Measurements from ENCODE around the gene BST1. TPM values are rescaled to one million over a fixed set of nuclear protein-coding genes. Genes with fewer than 3 reads are reported as not detected.
A peak's percentile ranks its signal among the peaks of the same experiment; 100 is the strongest.

Gene BST1
- total RNA-seq, 1 experiment from 2014 or later, result not detected

GRCh38 chr4:15777697-15778288 is 74.9 kb downstream of the BST1 start:
- Histone ChIP-seq H2BK20ac (ENCODE audit: low read depth, low read length, poor library complexity, severe bottlenecking) (no peak overlapping the region), H4K20me1 (ENCODE audit: control insufficient read depth, insufficient read depth, insufficient read length) (no peaks in the 10 kb centered on the region), H3K23me2 (ENCODE audit: insufficient read length, low read depth, low read length, poor library complexity, severe bottlenecking) (peaks cover 12% of the 10 kb centered on the region), H4K8ac (replicated peaks; ENCODE audit: insufficient read length, low read depth, low read length) (no peak overlapping the region), H3K79me2 (ENCODE audit: insufficient read depth, low read length) (no peaks in the 10 kb centered on the region), H4K91ac (ENCODE audit: insufficient read length, low read depth, low read length) (no peak overlapping the region), H2BK12ac (ENCODE audit: insufficient read length, low read depth, low read length) (no peak overlapping the region), H2AFZ (ENCODE audit: low read length) (no peak overlapping the region), H3K23ac (ENCODE audit: insufficient read length, low read depth, low read length) (no peak overlapping the region), H3K56ac (ENCODE audit: insufficient read length, low read depth, low read length) (no peak overlapping the region), H3K9ac (ENCODE audit: extremely low read depth, insufficient read length, low read length) (no peak overlapping the region), H3K14ac (ENCODE audit: insufficient read depth, low read length) (no peak overlapping the region), H3K79me1 (ENCODE audit: insufficient read depth, low read depth, low read length, poor library complexity, severe bottlenecking) (no peaks in the 10 kb centered on the region), H2BK5ac (ENCODE audit: insufficient read length, low read length) (no peak overlapping the region), H2BK120ac (ENCODE audit: low read depth, low read length, poor library complexity, severe bottlenecking) (no peak overlapping the region), H3K27ac (ENCODE audit: insufficient read length, low read depth, low read length) (no peak overlapping the region), H3K18ac (ENCODE audit: insufficient read length, low read depth, low read length) (no peak overlapping the region), H3T11ph (ENCODE audit: low read length) (no peak overlapping the region), H3K4ac (ENCODE audit: low read depth, low read length) (no peak overlapping the region), H3K9me3 (ENCODE audit: control insufficient read depth, low read depth, low read length) (no peaks in the 10 kb centered on the region), H2BK15ac (ENCODE audit: low read depth, low read length) (no peak overlapping the region), H3K27me3 (ENCODE audit: insufficient read depth, low read length) (peaks cover 20% of the 10 kb centered on the region), H2AK5ac (ENCODE audit: insufficient read length, low read length) (no peak overlapping the region), H4K5ac (ENCODE audit: insufficient read length, low read depth, low read length) (no peak overlapping the region), H3K4me1 (ENCODE audit: insufficient read depth, low read length) (no peaks in the 10 kb centered on the region), H3K4me2 (ENCODE audit: insufficient read depth, insufficient read length, low read length) (peak overlapping the region; percentile 81)
- Mint-ChIP-seq H3K27me3 (ENCODE audit: low read depth) (peaks cover 87% of the 10 kb centered on the region), H3K4me1 (peaks cover 12 to 14% of the 10 kb centered on the region in 2 experiments), H3K27ac (no peak overlapping the region), H3K36me3 (ENCODE audit: insufficient read depth in 1 of 3, low read depth in 3 of 3) (no peaks in the 10 kb centered on the region), H3K4me3 (peak overlapping the region; percentile 67 to 84), H3K9me3 (no peaks in the 10 kb centered on the region)
- TF ChIP-seq, protein P1, sequence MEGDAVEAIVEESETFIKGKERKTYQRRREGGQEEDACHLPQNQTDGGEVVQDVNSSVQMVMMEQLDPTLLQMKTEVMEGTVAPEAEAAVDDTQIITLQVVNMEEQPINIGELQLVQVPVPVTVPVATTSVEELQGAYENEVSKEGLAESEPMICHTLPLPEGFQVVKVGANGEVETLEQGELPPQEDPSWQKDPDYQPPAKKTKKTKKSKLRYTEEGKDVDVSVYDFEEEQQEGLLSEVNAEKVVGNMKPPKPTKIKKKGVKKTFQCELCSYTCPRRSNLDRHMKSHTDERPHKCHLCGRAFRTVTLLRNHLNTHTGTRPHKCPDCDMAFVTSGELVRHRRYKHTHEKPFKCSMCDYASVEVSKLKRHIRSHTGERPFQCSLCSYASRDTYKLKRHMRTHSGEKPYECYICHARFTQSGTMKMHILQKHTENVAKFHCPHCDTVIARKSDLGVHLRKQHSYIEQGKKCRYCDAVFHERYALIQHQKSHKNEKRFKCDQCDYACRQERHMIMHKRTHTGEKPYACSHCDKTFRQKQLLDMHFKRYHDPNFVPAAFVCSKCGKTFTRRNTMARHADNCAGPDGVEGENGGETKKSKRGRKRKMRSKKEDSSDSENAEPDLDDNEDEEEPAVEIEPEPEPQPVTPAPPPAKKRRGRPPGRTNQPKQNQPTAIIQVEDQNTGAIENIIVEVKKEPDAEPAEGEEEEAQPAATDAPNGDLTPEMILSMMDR (conservative IDR thresholded peaks at IDR 0.05), result no peak
- no peak for DNase-seq
- no CpG with 5 or more reads among the region's 7 CpGs for WGBS (ENCODE audit: extremely low coverage, insufficient read length, low lambda C conversion rate)
